HCT116 (cell line): ENCODE data around the gene ZDHHC18. TPM values are rescaled to one million over a fixed set of nuclear protein-coding genes. Genes with fewer than 3 reads are reported as not detected.
A peak's percentile ranks its signal among the peaks of the same experiment; 100 is the strongest.

ENCODE experiments used
- ATAC-seq: fragments of 200-7000 bp; cut with Tn5 transposase; 2 replicates; pipeline ENCODE4 v1.9.1; 2020; ENCODE audit warnings: mild to moderate bottlenecking, moderate library complexity
- BruUV-seq: library from RNA; stranded (reverse); fragments of 400-500 nt; replicated peaks from 2 replicates; lab custom pipeline; 2021; lab: Mats Ljungman, UMichigan
- CTCF ChIA-PET: fragments of 300-600 bp; sonication (Branson Sonifier 250); formaldehyde crosslinking; loops from one replicate; lab custom pipeline; 2021; ENCODE audit warnings: antibody characterized with exemption; lab: Charles Lee
- POLR2A ChIA-PET: fragments of 300-600, 350-600 bp; sonication (Branson Sonifier 250); formaldehyde crosslinking; loops from one replicate; lab custom pipeline; 2021; ENCODE audit warnings: antibody characterized with exemption; lab: Charles Lee
- RAD21 ChIA-PET, 2 experiments: fragments of 300-600 bp; sonication (Branson Sonifier 250); formaldehyde crosslinking; loops; one replicate each; lab custom pipeline; 2023; ENCODE audit warnings: low total read pairs in 2 of 2; ENCODE audit not compliant: uncharacterized antibody in 2 of 2, unreplicated experiment in 2 of 2, low non-redundant PET in 1 of 2; lab: Charles Lee
- DNase-seq: peaks from one replicate; pipeline ENCODE4 v3.0.0-alpha.2; 2010; ENCODE audit warnings: low read depth, low spot score
- H2AFZ ChIP-seq: fragments of 200-600 bp; shearing (Covaris generic), sonication (generic); 2 replicates; pipeline ENCODE4 v1.6.1; 2017; ENCODE audit warnings: low read depth, mixed run types, mixed read lengths, antibody characterized with exemption, low read length; ENCODE audit not compliant: poor library complexity, severe bottlenecking
- H3K27ac ChIP-seq: 2 replicates; pipeline ENCODE4 v1.5.1; 2012; ENCODE audit warnings: low read depth, low read length
- H3K27me3 ChIP-seq: fragments of 200-600 bp; sonication (generic); 2 replicates; pipeline ENCODE4 v1.6.1; 2016; ENCODE audit warnings: mixed run types, low read length, mixed read lengths; ENCODE audit not compliant: insufficient read depth
- H3K36me3 ChIP-seq, 2 experiments: fragments of 200-500 bp in 1 of 2; fragments of 200-600 bp in 1 of 2; sonication (Bioruptor generic) in 1 of 2; sonication (generic) in 1 of 2; 2 replicates each; pipeline versions ENCODE4 v1.5.1 to v1.6.1; 2014 to 2016; ENCODE audit warnings: low read length in 2 of 2, inconsistent platforms in 1 of 2, mixed read lengths in 1 of 2, mixed run types in 1 of 2; ENCODE audit not compliant: insufficient read depth in 2 of 2, control insufficient read depth in 1 of 2
- H3K4me1 ChIP-seq, 2 experiments: fragments of 200-600 bp in 1 of 2; sonication (generic) in 1 of 2; 2 replicates each; pipeline versions ENCODE4 v1.5.1 to v1.6.1; 2012 to 2017; ENCODE audit warnings: low read length in 2 of 2, inconsistent platforms in 1 of 2, mild to moderate bottlenecking in 1 of 2, mixed read lengths in 1 of 2, mixed run types in 1 of 2, moderate library complexity in 1 of 2; ENCODE audit not compliant: insufficient read depth in 2 of 2, control insufficient read depth in 1 of 2
- H3K4me2 ChIP-seq: fragments of 200-600 bp; sonication (generic); 2 replicates; pipeline ENCODE4 v1.6.1; 2017; ENCODE audit warnings: mixed run types, low read length, mixed read lengths
- H3K4me3 ChIP-seq, 2 experiments: fragments of 200-600 bp in 1 of 2; sonication (generic) in 1 of 2; replicated peaks in 1 of 2; 2 replicates each; pipeline ENCODE4 v1.5.1; 2011 to 2016; ENCODE audit warnings: low read length in 2 of 2, control low read depth in 1 of 2, low read depth in 1 of 2, mild to moderate bottlenecking in 1 of 2, mixed read lengths in 1 of 2, mixed run types in 1 of 2
- H3K79me2 ChIP-seq: fragments of 200-600 bp; sonication (generic); 2 replicates; pipeline ENCODE4 v1.6.1; 2017; ENCODE audit warnings: mild to moderate bottlenecking, mixed run types, low read length, moderate library complexity, mixed read lengths; ENCODE audit not compliant: insufficient read depth
- H3K9ac ChIP-seq: fragments of 200-600 bp; sonication (generic); 2 replicates; pipeline ENCODE4 v1.6.1; 2016; ENCODE audit warnings: low read length, mixed read lengths
- H3K9me2 ChIP-seq: fragments of 200-600 bp; sonication (generic), shearing (Covaris generic); 2 replicates; pipeline ENCODE4 v1.6.1; 2017; ENCODE audit warnings: mixed run types, mild to moderate bottlenecking, moderate library complexity; ENCODE audit not compliant: insufficient read depth
- H3K9me3 ChIP-seq, 2 experiments: fragments of 200-500 bp in 1 of 2; fragments of 200-600 bp in 1 of 2; sonication (Bioruptor generic) in 1 of 2; sonication (generic) in 1 of 2; 2 replicates each; pipeline ENCODE4 v1.6.1; 2014 to 2017; ENCODE audit warnings: low read length in 2 of 2, mixed read lengths in 2 of 2, inconsistent platforms in 1 of 2, low read depth in 1 of 2, mild to moderate bottlenecking in 1 of 2, mixed run types in 1 of 2, moderate library complexity in 1 of 2; ENCODE audit not compliant: control insufficient read depth in 1 of 2, insufficient read depth in 1 of 2
- H4K20me1 ChIP-seq: fragments of 200-600 bp; sonication (generic), shearing (Covaris generic); 2 replicates; pipeline ENCODE4 v1.6.1; 2017; ENCODE audit warnings: mixed run types, mild to moderate bottlenecking, moderate library complexity; ENCODE audit not compliant: insufficient read depth
- EZH2phosphoT487 ChIP-seq: fragments of 200-600 bp; IDR thresholded peaks from 2 replicates; pipeline ENCODE4 v1.6.1; 2018; ENCODE audit warnings: antibody characterized with exemption, borderline replicate concordance
- JUND ChIP-seq: IDR thresholded peaks from 2 replicates; pipeline ENCODE4 v1.6.1; 2012
- POLR2A ChIP-seq: IDR thresholded peaks from 2 replicates; pipeline ENCODE4 v1.7.0; 2011; ENCODE audit warnings: borderline replicate concordance; ENCODE audit not compliant: insufficient read depth, insufficient read length; ENCODE audit errors: extremely low read depth
- POLR2AphosphoS5 ChIP-seq: IDR thresholded peaks from 2 replicates; pipeline ENCODE4 v1.6.1; 2011; ENCODE audit warnings: mild to moderate bottlenecking, low read depth, low read length, moderate library complexity
- RAD21 ChIP-seq: IDR thresholded peaks from 2 replicates; pipeline ENCODE4 v1.6.1; 2012; ENCODE audit warnings: low read depth, mild to moderate bottlenecking
- REST ChIP-seq: IDR thresholded peaks from 2 replicates; pipeline ENCODE4 v1.6.1; 2012; ENCODE audit warnings: low read depth
- SIN3A ChIP-seq: IDR thresholded peaks from 2 replicates; pipeline ENCODE4 v1.6.1; 2012; ENCODE audit warnings: low read depth
- YY1 ChIP-seq: IDR thresholded peaks from 2 replicates; pipeline ENCODE4 v1.6.1; 2011; ENCODE audit warnings: low read length, low read depth, moderate library complexity, mild to moderate bottlenecking; ENCODE audit not compliant: insufficient replicate concordance; ENCODE audit errors: extremely low read depth
- ZFX ChIP-seq: fragments of 450-650 bp; IDR thresholded peaks from 2 replicates; pipeline ENCODE4 v1.6.1; 2017
- ZNF274 ChIP-seq: fragments of 200-500 bp; sonication (Bioruptor generic); IDR thresholded peaks from 2 replicates; pipeline ENCODE4 v1.6.1; 2014; ENCODE audit warnings: mild to moderate bottlenecking, low read depth, low read length, inconsistent platforms
- intact Hi-C: fragments of 100-400 bp; cut with micrococcal nuclease; formaldehyde crosslinking; loops from 2 replicates; pipeline ENCODE4 v1.10.0; 2022
- total RNA-seq: library from RNA; stranded (reverse); gene quantifications from one replicate; pipeline ENCODE4 v1.2.1, GENCODE V29; 2021; ENCODE audit not compliant: unreplicated experiment

The ZDHHC18 gene
- total RNA-seq, 1 experiment from 2014 or later = 24.4 TPM

- TF ChIP-seq EZH2phosphoT487 (no peak), POLR2AphosphoS5 (no peak), YY1 (no peak), ZNF274 (no peak), JUND (no peak), RAD21 (no peak), REST (no peak), SIN3A (no peak)
Measured at GRCh38 chr1:26787381-26787705, 39.1 kb upstream of the ZDHHC18 start (continued).

DNA sequence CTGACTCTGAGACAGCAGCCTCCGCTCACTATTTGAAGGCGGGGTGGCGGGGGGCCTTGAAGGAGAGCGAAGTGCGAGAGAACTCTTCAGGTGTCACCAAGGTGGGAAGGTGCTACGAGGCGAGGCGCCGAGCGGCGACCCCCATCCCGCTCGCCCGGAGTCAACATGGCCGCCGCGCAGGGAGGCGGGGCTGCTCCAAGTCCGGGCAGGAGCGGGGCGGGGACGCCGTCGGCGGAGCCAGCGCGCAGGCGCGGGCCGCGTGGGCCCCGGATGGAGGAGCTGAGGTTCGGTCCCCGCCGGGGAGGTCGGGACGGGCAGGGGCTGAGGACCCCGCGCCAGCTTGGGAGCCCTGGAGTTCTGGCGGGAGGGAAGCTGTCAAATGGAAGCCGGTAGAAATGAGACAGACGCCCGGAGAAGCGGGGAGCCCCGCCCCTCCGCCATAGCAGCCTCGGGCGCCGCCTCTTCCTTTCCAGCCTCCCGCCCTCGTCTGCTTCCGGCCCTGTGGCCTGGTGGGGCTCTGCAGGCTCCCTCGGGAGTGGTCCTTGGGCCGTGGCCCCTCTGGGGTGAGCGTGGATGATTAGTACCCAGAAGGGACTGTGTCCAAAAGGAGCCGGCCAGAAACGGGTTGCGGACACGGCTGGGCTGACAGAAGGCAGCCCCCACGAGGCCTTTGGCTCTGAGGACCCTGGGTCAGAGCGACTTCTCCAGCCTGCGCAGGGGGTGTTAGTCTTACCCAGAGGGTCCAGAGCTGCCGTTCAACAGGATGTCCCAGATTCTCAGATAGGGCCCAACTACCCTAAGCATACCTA, 38.6 kb upstream of the ZDHHC18 start, which contains the start of gene PIGV:
Gene PIGV (plus strand): TSS at position 245 of the 809 bp plus-strand sequence. CDS start 2,866 bp downstream, outside the sequence.
- Histone ChIP-seq H3K9me2 (no peaks in the 10 kb centered on the region), H3K9ac (peak within 1 kb of the TSS; percentile 97), H3K27me3 (no peaks in the 10 kb centered on the region), H2AFZ (peak within 1 kb of the TSS; percentile 20), H3K36me3 (no peaks in the 10 kb centered on the region), H3K9me3 (no peaks in the 10 kb centered on the region), H3K79me2 (no peaks in the 10 kb centered on the region), H3K4me1 (peaks cover 21 to 50% of the 10 kb centered on the region in 2 experiments), H3K27ac (peak within 1 kb of the TSS; percentile 98), H3K4me3 (peak within 1 kb of the TSS; percentile 55 to 94), H3K4me2 (peak within 1 kb of the TSS; percentile 99), H4K20me1 (no peaks in the 10 kb centered on the region)
- intact Hi-C loops = no loop called here
- peak; percentile 55 for DNase-seq
- CTCF ChIA-PET = interaction anchor here (0.9 to 5.3 kb wide), 14 partner anchors 12 to 318 kb away, joined by 3 to 117 read pairs (median 6); no protein-coding TSS in a partner anchor
- TSS peak; percentile 58 for BruUV-seq
- peak; percentile 82 for ATAC-seq
- peak; percentile 96 for TF ChIP-seq YY1
- no peak for TF ChIP-seq POLR2A
- TF ChIP-seq POLR2AphosphoS5 = peak; percentile 95
- peak; percentile 68 for TF ChIP-seq ZFX
- RAD21 ChIA-PET = interaction anchor here (0.6 to 3.1 kb wide), 5 partner anchors 85 to 189 kb away, joined by 3 to 16 read pairs (median 7); no protein-coding TSS in a partner anchor
- POLR2A ChIA-PET = interaction anchor here (0.9 to 2.5 kb wide), 6 partner anchors 12 to 185 kb away, joined by 3 to 19 read pairs (median 11); no protein-coding TSS in a partner anchor
